NOMO-1 (cell line): ENCODE results near the gene PTPRM.

Experiments
- DNase-seq, 2 experiments: peaks; one replicate each; lab custom pipeline; 2025; ENCODE audit not compliant: unreplicated experiment in 2 of 2; lab: John Stamatoyannopoulos, UW

Gene PTPRM

GRCh38 chr18:8366070-8366469 lies 799.0 kb downstream of the PTPRM start:
- no peak for DNase-seq

GRCh38 chr18:8366656-8367055 lies 799.5 kb downstream of the PTPRM start:
- no peak for DNase-seq

- DNase-seq, result no peak
These were observed 800.3 kb downstream of the PTPRM start for GRCh38 chr18:8367217-8367988.

- DNase-seq, result no peak
These were observed 801.5 kb downstream of the PTPRM start for GRCh38 chr18:8368512-8369217.

- no peak for DNase-seq
These were observed 806.4 kb downstream of the PTPRM start for GRCh38 chr18:8373486-8373885.

GRCh38 chr18:8374676-8375075 lies 807.6 kb downstream of the PTPRM start:
- no peak for DNase-seq

- no peak for DNase-seq
These were observed 808.1 kb downstream of the PTPRM start for GRCh38 chr18:8375249-8375648.

- no peak for DNase-seq
These were observed 809.0 kb downstream of the PTPRM start for GRCh38 chr18:8376113-8376512.

GRCh38 chr18:8379187-8379941 lies 812.2 kb downstream of the PTPRM start:
- DNase-seq, result no peak

- DNase-seq, result no peak
These were observed 812.9 kb downstream of the PTPRM start for GRCh38 chr18:8380006-8380405.

- DNase-seq, result no peak
These were observed 813.8 kb downstream of the PTPRM start for GRCh38 chr18:8380926-8381325.

GRCh38 chr18:8381821-8382459 lies 814.8 kb downstream of the PTPRM start:
- DNase-seq, result no peak

- no peak for DNase-seq
These were observed 818.3 kb downstream of the PTPRM start for GRCh38 chr18:8385400-8385799.

GRCh38 chr18:8386669-8387380 lies 819.7 kb downstream of the PTPRM start:
- no peak for DNase-seq

GRCh38 chr18:8389391-8390340 lies 822.5 kb downstream of the PTPRM start:
- DNase-seq, result peak in 1 of 2 experiments; percentile 5

- DNase-seq, result no peak
These were observed 824.0 kb downstream of the PTPRM start for GRCh38 chr18:8391068-8391467.

- no peak for DNase-seq
These were observed 829.1 kb downstream of the PTPRM start for GRCh38 chr18:8396254-8396653.

GRCh38 chr18:8397034-8397433 lies 829.9 kb downstream of the PTPRM start:
- DNase-seq, result no peak

GRCh38 chr18:8399138-8399537 lies 832.0 kb downstream of the PTPRM start:
- DNase-seq, result no peak
